PC-3 (cell line): ENCODE results near the gene SLC15A3.

Source experiments
- CTCF ChIP-seq: fragments of 300-600 bp; sonication (generic); conservative IDR thresholded peaks from 2 replicates; pipeline ENCODE4 v1.5.1; 2017; ENCODE audit warnings: antibody characterized with exemption, low read depth, mild to moderate bottlenecking, low read length
- EZH2 ChIP-seq: fragments of 300-600 bp; sonication (generic); IDR thresholded peaks from one replicate; pipeline ENCODE4 v1.6.1; 2017; ENCODE audit warnings: antibody characterized with exemption, mild to moderate bottlenecking, low read length; ENCODE audit not compliant: unreplicated experiment
- EZH2phosphoT487 ChIP-seq: fragments of 300-600 bp; sonication (generic); IDR thresholded peaks from 2 replicates; pipeline ENCODE4 v1.6.1; 2018; ENCODE audit warnings: mild to moderate bottlenecking, antibody characterized with exemption, low read length, borderline replicate concordance

- TF ChIP-seq CTCF = no peak
- no peak for TF ChIP-seq EZH2
- TF ChIP-seq EZH2phosphoT487 = no peak
These were observed 8.4 kb upstream of the SLC15A3 start for GRCh38 chr11:60960405-60960804.
